Measurements from ENCODE around the gene LRCH3. TPM values are rescaled to one million over a fixed set of nuclear protein-coding genes. Genes with fewer than 3 reads are reported as not detected.
A peak's percentile ranks its signal among the peaks of the same experiment; 100 is the strongest.

Gene LRCH3
- total and polyA plus RNA-seq, 11 donors = 11.1 to 40.3 (median 24.0) TPM

DNA sequence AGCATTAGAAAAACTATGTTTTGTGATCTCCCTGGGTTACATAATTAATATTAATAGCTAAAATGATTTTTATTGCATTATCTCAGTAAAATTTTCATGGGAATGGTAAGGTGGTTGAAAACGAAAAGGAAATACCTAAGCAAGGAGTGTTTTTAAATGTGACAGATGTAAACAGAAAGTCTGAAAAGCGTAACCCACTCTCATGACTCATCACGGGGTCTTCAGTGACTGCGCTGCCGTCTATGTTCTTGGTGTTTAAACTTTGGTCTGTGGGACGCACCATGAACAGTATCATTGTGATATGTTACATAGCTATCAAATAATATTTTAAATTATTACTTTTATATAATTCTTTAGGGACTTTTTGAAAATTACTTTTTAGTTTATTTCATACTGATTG is 19.8 kb downstream of the LRCH3 start:
- H3K4me1 ChIP-seq = peaks cover 0 to 40% (median 27%) of the 10 kb centered on the region in 12 donors

DNA sequence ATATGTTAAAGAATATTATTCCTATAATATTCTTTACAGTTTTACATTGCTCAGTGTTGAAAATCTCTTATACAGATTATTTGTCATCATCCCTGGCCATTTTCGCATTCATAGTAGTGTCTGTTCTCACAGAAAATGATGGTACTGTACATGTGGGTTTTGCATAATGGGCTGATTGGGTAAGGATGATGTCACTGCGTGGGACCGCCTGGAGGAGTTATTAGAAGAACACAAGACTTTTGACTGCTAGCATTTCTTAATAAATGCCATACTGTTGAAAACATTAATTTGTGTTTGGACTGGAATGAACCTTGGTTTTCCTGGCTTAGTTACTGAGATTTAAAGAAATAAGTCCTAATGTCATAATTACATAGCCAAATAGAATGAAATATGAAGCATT is 20.3 kb downstream of the LRCH3 start:
- H3K27ac ChIP-seq = peak overlapping the region in 4 of 12 donors; percentile 9 to 57 (median 26)
- ATAC-seq (peak; percentile 40 to 81 (median 76)), DNase-seq (peak in 4 of 5 donors; percentile 35 to 65 (median 42))
- no peak for TF ChIP-seq POLR2A (IDR thresholded peaks at IDR 0.05)
- TF ChIP-seq, protein P1, sequence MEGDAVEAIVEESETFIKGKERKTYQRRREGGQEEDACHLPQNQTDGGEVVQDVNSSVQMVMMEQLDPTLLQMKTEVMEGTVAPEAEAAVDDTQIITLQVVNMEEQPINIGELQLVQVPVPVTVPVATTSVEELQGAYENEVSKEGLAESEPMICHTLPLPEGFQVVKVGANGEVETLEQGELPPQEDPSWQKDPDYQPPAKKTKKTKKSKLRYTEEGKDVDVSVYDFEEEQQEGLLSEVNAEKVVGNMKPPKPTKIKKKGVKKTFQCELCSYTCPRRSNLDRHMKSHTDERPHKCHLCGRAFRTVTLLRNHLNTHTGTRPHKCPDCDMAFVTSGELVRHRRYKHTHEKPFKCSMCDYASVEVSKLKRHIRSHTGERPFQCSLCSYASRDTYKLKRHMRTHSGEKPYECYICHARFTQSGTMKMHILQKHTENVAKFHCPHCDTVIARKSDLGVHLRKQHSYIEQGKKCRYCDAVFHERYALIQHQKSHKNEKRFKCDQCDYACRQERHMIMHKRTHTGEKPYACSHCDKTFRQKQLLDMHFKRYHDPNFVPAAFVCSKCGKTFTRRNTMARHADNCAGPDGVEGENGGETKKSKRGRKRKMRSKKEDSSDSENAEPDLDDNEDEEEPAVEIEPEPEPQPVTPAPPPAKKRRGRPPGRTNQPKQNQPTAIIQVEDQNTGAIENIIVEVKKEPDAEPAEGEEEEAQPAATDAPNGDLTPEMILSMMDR (IDR thresholded peaks at IDR 0.05) = no peak
- H3K4me1 ChIP-seq = peaks cover 0 to 40% (median 27%) of the 10 kb centered on the region in 12 donors
- WGBS, 4 donors = 65 to 84% (median 75%) methylated on average over 3 of the region's 3 CpGs
- H3K36me3 ChIP-seq = peaks cover 0 to 6% (median 0%) of the 10 kb centered on the region in 9 donors
- no peaks in the 10 kb centered on the region for H3K9me3 ChIP-seq
- H3K4me3 ChIP-seq = no peak overlapping the region
- no peaks in the 10 kb centered on the region for H3K27me3 ChIP-seq
- intact Hi-C loops (cut with DNase I) = no loop called here

More for the DNA sequence above, 19.8 kb downstream of the LRCH3 start:
- peak overlapping the region in 3 of 12 donors; percentile 6 to 15 (median 13) for H3K27ac ChIP-seq
- DNase-seq (no peak), ATAC-seq (no peak)
- H3K36me3 ChIP-seq = peaks cover 0 to 6% (median 0%) of the 10 kb centered on the region in 9 donors
- H3K27me3 ChIP-seq = no peaks in the 10 kb centered on the region
- intact Hi-C loops (cut with DNase I) = no loop called here
- WGBS, 4 donors = 83 to 88% (median 86%) methylated on average over 6 of the region's 6 CpGs
- H3K9me3 ChIP-seq = no peaks in the 10 kb centered on the region
- H3K4me3 ChIP-seq = no peak overlapping the region
- TF ChIP-seq, protein P1 (IDR thresholded peaks at IDR 0.05) = no peak
- TF ChIP-seq POLR2A (IDR thresholded peaks at IDR 0.05) = no peak

- H3K27ac ChIP-seq = no peak overlapping the region
- intact Hi-C loops (cut with DNase I) = no loop called here
- no peaks in the 10 kb centered on the region for H3K9me3 ChIP-seq
- WGBS, 4 donors = 88 to 97% (median 93%) methylated on average over 4 of the region's 4 CpGs
- H3K4me3 ChIP-seq = no peak overlapping the region
- no peak for ATAC-seq
- no peaks in the 10 kb centered on the region for H3K27me3 ChIP-seq
- no peak for DNase-seq
- H3K36me3 ChIP-seq = peaks cover 0 to 23% (median 4%) of the 10 kb centered on the region in 9 donors
- peaks cover 0 to 24% (median 12%) of the 10 kb centered on the region in 12 donors for H3K4me1 ChIP-seq
- TF ChIP-seq, protein P1 (IDR thresholded peaks at IDR 0.05) = no peak
- no peak for TF ChIP-seq POLR2A (IDR thresholded peaks at IDR 0.05)
Measured at GRCh38 chr3:197814372-197814771, 23.3 kb downstream of the LRCH3 start.

- peaks cover 0 to 3% (median 0%) of the 10 kb centered on the region in 12 donors for H3K4me1 ChIP-seq
- H3K27me3 ChIP-seq = no peaks in the 10 kb centered on the region
- WGBS, 4 donors = 76 to 81% (median 78%) methylated on average over 8 of the region's 8 CpGs
- H3K9me3 ChIP-seq = no peaks in the 10 kb centered on the region
- DNase-seq (no peak), ATAC-seq (no peak)
- intact Hi-C loops (cut with DNase I) = no loop called here
- peaks cover 0 to 68% (median 46%) of the 10 kb centered on the region in 9 donors for H3K36me3 ChIP-seq
- no peak overlapping the region for H3K27ac ChIP-seq
- TF ChIP-seq, protein P1 (IDR thresholded peaks at IDR 0.05) = no peak
- TF ChIP-seq POLR2A (IDR thresholded peaks at IDR 0.05) = no peak
- no peak overlapping the region for H3K4me3 ChIP-seq
Measured at GRCh38 chr3:197820550-197821335, 29.7 kb downstream of the LRCH3 start.

All from heart left ventricle (tissue), 16 donors.